ENCODE data around the gene MED20.

GRCh38 chr6:41920921-41921711 is at the start of gene MED20, which contains the start of gene BYSL:
- peak; percentile 98 for TF ChIP-seq CTCF (IDR thresholded peaks at IDR 0.05)
- TF ChIP-seq POLR2A (IDR thresholded peaks at IDR 0.05), result no peak

Measured in testis (tissue), 2 donors.